PFSK-1 (cell line): ENCODE measurements around the gene HDAC6.

Experiments
- FOXP2 ChIP-seq: optimal IDR thresholded peaks from 2 replicates; pipeline ENCODE3; 2011; ENCODE audit warnings: borderline replicate concordance, control low read depth, inconsistent platforms; ENCODE audit not compliant: insufficient read depth; ENCODE audit errors: extremely low read length, extremely low read depth
- POLR2AphosphoS5 ChIP-seq: IDR thresholded peaks from 2 replicates; pipeline ENCODE4 v1.6.1; 2012; ENCODE audit warnings: low read depth, mild to moderate bottlenecking, control low read depth, low read length, moderate library complexity
- REST ChIP-seq, 2 experiments: IDR thresholded peaks; 2 replicates each; pipeline versions ENCODE4 v1.6.1 to v1.8.0; 2011 to 2012; ENCODE audit warnings: low read depth in 2 of 2, low read length in 2 of 2, control low read depth in 1 of 2, inconsistent platforms in 1 of 2, mild to moderate bottlenecking in 1 of 2, moderate library complexity in 1 of 2; ENCODE audit not compliant: insufficient read depth in 1 of 2
- SIN3A ChIP-seq: IDR thresholded peaks from 2 replicates; pipeline ENCODE4 v1.6.1; 2012; ENCODE audit warnings: mild to moderate bottlenecking, low read length, moderate library complexity, borderline replicate concordance; ENCODE audit not compliant: insufficient read depth
- TAF1 ChIP-seq: IDR thresholded peaks from 2 replicates; pipeline ENCODE4 v1.6.1; 2012; ENCODE audit warnings: low read length, control low read depth, borderline replicate concordance; ENCODE audit not compliant: insufficient read depth

Gene HDAC6

GRCh38 chrX:48761674-48762471, 40.0 kb upstream of the HDAC6 start, which contains the start of gene GLOD5:
GLOD5 (plus strand) TSS chrX:48761747; CDS start chrX:48761791, 44 bp downstream.
- no peak for TF ChIP-seq TAF1
- no peak for TF ChIP-seq SIN3A
- no peak for TF ChIP-seq POLR2AphosphoS5
- no peak for TF ChIP-seq FOXP2
- no peak for TF ChIP-seq REST (IDR thresholded peaks at IDR 0.05; ENCODE audit: insufficient read depth in 1 of 2, low read depth in 2 of 2, low read length in 2 of 2)

GRCh38 chrX:48769230-48769629, 32.6 kb upstream of the HDAC6 start:
- TF ChIP-seq REST (IDR thresholded peaks at IDR 0.05; ENCODE audit: insufficient read depth in 1 of 2, low read depth in 2 of 2, low read length in 2 of 2) (no peak), FOXP2 (no peak), SIN3A (no peak), TAF1 (no peak), POLR2AphosphoS5 (no peak)

GRCh38 chrX:48770296-48770695, 31.6 kb upstream of the HDAC6 start:
- TF ChIP-seq POLR2AphosphoS5 = no peak
- no peak for TF ChIP-seq TAF1
- no peak for TF ChIP-seq FOXP2
- no peak for TF ChIP-seq REST (IDR thresholded peaks at IDR 0.05; ENCODE audit: insufficient read depth in 1 of 2, low read depth in 2 of 2, low read length in 2 of 2)
- no peak for TF ChIP-seq SIN3A

GRCh38 chrX:48772602-48773001, 29.3 kb upstream of the HDAC6 start:
- TF ChIP-seq SIN3A (no peak), POLR2AphosphoS5 (no peak), REST (IDR thresholded peaks at IDR 0.05; ENCODE audit: insufficient read depth in 1 of 2, low read depth in 2 of 2, low read length in 2 of 2) (no peak), TAF1 (no peak), FOXP2 (no peak)
